GM23248 (cell line): Measurements from ENCODE around the gene COL9A3. TPM values are rescaled to one million over a fixed set of nuclear protein-coding genes. Genes with fewer than 3 reads are reported as not detected.

Experiments
- DNase-seq: peaks from one replicate; pipeline ENCODE4 v3.0.0-alpha.2; 2015
- H2AFZ ChIP-seq: fragments of 200-600 bp; sonication (generic); 2 replicates; pipeline ENCODE4 v1.6.1; 2016; ENCODE audit warnings: antibody characterized with exemption
- H3F3A ChIP-seq: fragments of 200-600 bp; sonication (generic); 2 replicates; pipeline ENCODE4 v1.6.1; 2016; ENCODE audit warnings: mild to moderate bottlenecking, antibody characterized with exemption, mixed run types; ENCODE audit not compliant: insufficient read depth
- H3K27ac ChIP-seq: fragments of 200-600 bp; sonication (generic); 2 replicates; pipeline ENCODE4 v1.5.1; 2016; ENCODE audit warnings: mild to moderate bottlenecking
- H3K27me3 ChIP-seq: fragments of 200-600 bp; sonication (generic); replicated peaks from 2 replicates; pipeline ENCODE4 v1.6.1; 2016; ENCODE audit warnings: mild to moderate bottlenecking; ENCODE audit not compliant: insufficient read depth
- H3K36me3 ChIP-seq: fragments of 200-600 bp; sonication (generic); 2 replicates; pipeline ENCODE4 v1.6.1; 2016; ENCODE audit warnings: low read depth, mild to moderate bottlenecking
- H3K4me1 ChIP-seq: fragments of 200-600 bp; sonication (generic); 2 replicates; pipeline ENCODE4 v1.6.1; 2016; ENCODE audit warnings: mild to moderate bottlenecking; ENCODE audit not compliant: insufficient read depth
- H3K4me2 ChIP-seq: fragments of 200-600 bp; sonication (generic); one replicate; pipeline ENCODE4 v1.6.1; 2016; ENCODE audit warnings: mild to moderate bottlenecking; ENCODE audit not compliant: unreplicated experiment
- H3K4me3 ChIP-seq: fragments of 200-600 bp; sonication (generic); 2 replicates; pipeline ENCODE4 v1.5.1; 2016; ENCODE audit warnings: mild to moderate bottlenecking
- H3K79me2 ChIP-seq: fragments of 200-600 bp; sonication (generic); 2 replicates; pipeline ENCODE4 v1.6.1; 2016; ENCODE audit warnings: mild to moderate bottlenecking; ENCODE audit not compliant: insufficient read depth
- H3K9ac ChIP-seq: fragments of 200-600 bp; sonication (generic); 2 replicates; pipeline ENCODE4 v1.6.1; 2016; ENCODE audit warnings: mild to moderate bottlenecking
- H3K9me2 ChIP-seq: fragments of 200-600 bp; sonication (generic); 2 replicates; pipeline ENCODE4 v1.6.1; 2016; ENCODE audit warnings: mixed run types, mild to moderate bottlenecking, moderate library complexity; ENCODE audit not compliant: insufficient read depth
- H3K9me3 ChIP-seq: fragments of 200-600 bp; sonication (generic); one replicate; pipeline ENCODE4 v1.6.1; 2017; ENCODE audit warnings: low read depth
- H4K20me1 ChIP-seq: fragments of 200-600 bp; sonication (generic); 2 replicates; pipeline ENCODE4 v1.6.0; 2016; ENCODE audit not compliant: insufficient read depth
- EZH2 ChIP-seq: fragments of 200-600 bp; sonication (generic); IDR thresholded peaks from 2 replicates; pipeline ENCODE4 v1.6.1; 2018; ENCODE audit warnings: antibody characterized with exemption, mild to moderate bottlenecking; ENCODE audit not compliant: insufficient read depth, poor library complexity, severe bottlenecking
- EZH2phosphoT487 ChIP-seq: fragments of 200-600 bp; sonication (generic); IDR thresholded peaks from 2 replicates; pipeline ENCODE4 v1.6.1; 2018; ENCODE audit warnings: antibody characterized with exemption, moderate library complexity, mild to moderate bottlenecking, low read depth; ENCODE audit not compliant: insufficient read depth
- WGBS, 2 experiments: methylation state at CpG; one replicate each; pipeline ENCODE4 v1.1.6; 2015 to 2017; ENCODE audit warnings: low lambda C conversion rate in 2 of 2, low coverage in 1 of 2; ENCODE audit errors: missing lambda C conversion rate in 2 of 2; 5-methylcytosine and 5-hydroxymethylcytosine counted together
- in situ Hi-C: fragments of 300-500 bp; cut with MboI; formaldehyde crosslinking; loops from 2 replicates; pipeline ENCODE4 v1.15.0; 2020
- polyA plus RNA-seq: library from polyadenylated mRNA; unstranded; fragments of >200 nt; fragmentation: Nextera tagmentation; extraction: Ambion mirVana; gene quantifications from 2 replicates; pipeline ENCODE4 v1.2.1, GENCODE V29; 2016
- total RNA-seq: library from RNA; depleted of rRNA; stranded (reverse); fragments of >200 nt; shearing (Covaris generic); gene quantifications from 2 replicates; pipeline ENCODE4 v1.2.3, GENCODE V29; 2014

The COL9A3 gene
- total and polyA plus RNA-seq, 2 experiments from 2014 or later = 0.25 TPM; not detected in 1

- H2AFZ ChIP-seq = no peak overlapping the region
- no peak overlapping the region for H3K9ac ChIP-seq
- no peak overlapping the region for H3K4me3 ChIP-seq
- H3K9me2 ChIP-seq = no peaks in the 10 kb centered on the region
- no peaks in the 10 kb centered on the region for H3K79me2 ChIP-seq
- no peaks in the 10 kb centered on the region for H3K9me3 ChIP-seq
- TF ChIP-seq EZH2 = no peak
- no peak for TF ChIP-seq EZH2phosphoT487
- DNase-seq = no peak
- H3K36me3 ChIP-seq = no peaks in the 10 kb centered on the region
- peaks cover 22% of the 10 kb centered on the region for H3K27me3 ChIP-seq
- no peak overlapping the region for H3K27ac ChIP-seq
- in situ Hi-C loops = no loop called here
- H3K4me1 ChIP-seq = peaks cover 6% of the 10 kb centered on the region
- no peak overlapping the region for H3K4me2 ChIP-seq
- H3F3A ChIP-seq = no peaks in the 10 kb centered on the region
- 75 to 81% methylated on average over 20 of the region's 20 CpGs for WGBS, 2 experiments
- no peaks in the 10 kb centered on the region for H4K20me1 ChIP-seq
These were observed 46.5 kb upstream of the COL9A3 start for GRCh38 chr20:62770111-62770910.

GRCh38 chr20:62770916-62771315 is 45.9 kb upstream of the COL9A3 start:
- Histone ChIP-seq H3K27me3 (peaks cover 17% of the 10 kb centered on the region), H4K20me1 (no peaks in the 10 kb centered on the region), H3K4me2 (no peak overlapping the region), H3K9me2 (no peaks in the 10 kb centered on the region), H3F3A (no peaks in the 10 kb centered on the region), H3K36me3 (no peaks in the 10 kb centered on the region), H3K4me3 (no peak overlapping the region), H3K9me3 (no peaks in the 10 kb centered on the region), H3K4me1 (peaks cover 6% of the 10 kb centered on the region), H3K27ac (no peak overlapping the region), H3K79me2 (no peaks in the 10 kb centered on the region), H2AFZ (no peak overlapping the region), H3K9ac (no peak overlapping the region)
- 69 to 71% methylated on average over 13 to 14 of the region's 14 CpGs for WGBS, 2 experiments
- in situ Hi-C loops = no loop called here
- TF ChIP-seq EZH2phosphoT487 (no peak), EZH2 (no peak)
- no peak for DNase-seq

- WGBS, 2 experiments = 62 to 69% methylated on average over 25 of the region's 25 CpGs
- H3K9ac ChIP-seq = no peak overlapping the region
- H3K27me3 ChIP-seq = peaks cover 11% of the 10 kb centered on the region
These were observed 45.3 kb upstream of the COL9A3 start for GRCh38 chr20:62771396-62772102.

GRCh38 chr20:62772103-62772611 is 44.7 kb upstream of the COL9A3 start:
- in situ Hi-C loops = no loop called here
- no peaks in the 10 kb centered on the region for H3F3A ChIP-seq

More at GRCh38 chr20:62771396-62772102, 45.3 kb upstream of the COL9A3 start:
- H3K9me2 ChIP-seq = no peaks in the 10 kb centered on the region
- in situ Hi-C loops = no loop called here
- peaks cover 6% of the 10 kb centered on the region for H3K4me1 ChIP-seq
- no peak overlapping the region for H3K27ac ChIP-seq
- no peak overlapping the region for H2AFZ ChIP-seq
- H4K20me1 ChIP-seq = no peaks in the 10 kb centered on the region
- no peak overlapping the region for H3K4me2 ChIP-seq
- TF ChIP-seq EZH2 (no peak), EZH2phosphoT487 (no peak)
- no peaks in the 10 kb centered on the region for H3K9me3 ChIP-seq
- H3F3A ChIP-seq = no peaks in the 10 kb centered on the region
- H3K79me2 ChIP-seq = no peaks in the 10 kb centered on the region
- no peaks in the 10 kb centered on the region for H3K36me3 ChIP-seq
- DNase-seq = no peak
- no peak overlapping the region for H3K4me3 ChIP-seq

More at GRCh38 chr20:62772103-62772611, 44.7 kb upstream of the COL9A3 start:
- DNase-seq = no peak
- TF ChIP-seq EZH2 (no peak), EZH2phosphoT487 (no peak)
- WGBS, 2 experiments = 91 to 93% methylated on average over 23 of the region's 23 CpGs
- Histone ChIP-seq H3K27me3 (peaks cover 5% of the 10 kb centered on the region), H2AFZ (no peak overlapping the region), H3K36me3 (no peaks in the 10 kb centered on the region), H3K79me2 (no peaks in the 10 kb centered on the region), H3K27ac (no peak overlapping the region), H3K4me2 (no peak overlapping the region), H3K4me1 (peaks cover 6% of the 10 kb centered on the region), H3K4me3 (no peak overlapping the region), H4K20me1 (no peaks in the 10 kb centered on the region), H3K9me2 (no peaks in the 10 kb centered on the region), H3K9ac (no peak overlapping the region), H3K9me3 (no peaks in the 10 kb centered on the region)
